CD4-positive, alpha-beta T cell treated with Interleukin-4 for 1 hour (primary cell): ENCODE results near the gene WSCD2.

Experiments used
- DNase-seq, 2 donors: peaks; one replicate each; pipeline ENCODE4 v3.0.0-alpha.2; 2020 to 2022

Gene WSCD2

DNA sequence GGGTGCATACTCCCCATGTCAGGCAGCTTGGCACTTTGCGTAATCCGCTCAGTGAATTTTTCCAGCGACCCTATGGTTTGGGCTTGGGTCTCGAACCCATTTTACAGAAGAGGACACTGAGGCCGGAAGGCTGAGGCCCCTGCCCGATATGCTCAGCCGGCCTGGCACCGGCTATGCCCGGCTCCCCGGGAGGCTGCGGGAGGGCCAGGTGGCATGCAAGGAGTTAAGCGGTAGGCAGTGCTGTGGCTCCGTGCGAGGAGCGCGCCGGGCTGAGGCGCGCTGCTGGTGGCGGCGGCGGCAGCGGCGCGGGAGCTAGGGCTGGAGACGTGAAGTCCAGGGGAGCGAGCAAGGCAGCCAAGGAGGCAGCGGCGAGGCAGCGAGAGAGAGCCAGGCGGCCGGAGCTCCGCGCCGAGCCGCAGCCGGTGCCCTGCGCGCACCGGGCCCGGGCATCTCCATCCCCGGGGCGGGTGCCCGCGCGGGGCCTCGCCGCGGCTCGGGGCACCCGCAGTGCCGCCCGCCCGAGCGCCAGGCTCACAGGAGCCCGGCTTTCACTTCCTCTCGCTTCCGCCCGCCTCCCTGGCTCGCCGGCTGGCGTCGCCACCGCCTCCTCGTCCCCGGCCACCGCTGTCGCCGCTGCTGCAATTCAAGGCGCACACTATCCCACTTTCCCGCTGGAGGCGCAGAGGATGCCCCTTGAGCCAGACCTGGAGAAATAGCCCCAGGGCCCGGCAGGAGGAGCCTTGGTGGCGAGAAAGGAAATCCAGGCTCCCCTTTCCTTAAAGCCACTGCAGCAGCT lies at the start of gene WSCD2:
WSCD2 (plus strand) TSS at position 272 of the 796 bp plus-strand sequence. CDS start 66,545 bp downstream, outside the sequence.
- peak in 1 of 2 donors; percentile 1 for DNase-seq

DNA sequence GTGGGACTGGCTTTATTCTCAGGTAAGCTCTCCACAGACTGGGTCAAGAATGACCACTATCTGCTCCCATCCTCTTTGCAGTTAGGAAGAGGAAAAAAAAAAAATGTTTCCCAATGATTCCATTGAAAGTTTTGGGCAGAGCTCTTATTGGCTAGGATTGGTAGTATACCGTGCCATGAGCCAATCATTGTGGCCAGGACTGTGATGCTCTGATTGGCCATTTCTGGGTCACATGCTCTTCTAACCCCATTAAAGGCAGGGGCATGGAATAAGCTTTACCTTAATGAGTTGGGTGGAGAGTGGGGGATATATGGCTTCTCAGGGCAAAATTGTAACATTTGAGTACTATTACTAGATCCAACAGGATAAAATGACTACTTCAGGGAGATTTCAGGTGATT lies 49.4 kb upstream of the WSCD2 start:
- no peak for DNase-seq

GRCh38 chr12:108080363-108080762 lies 48.7 kb upstream of the WSCD2 start:
- DNase-seq = no peak

DNA sequence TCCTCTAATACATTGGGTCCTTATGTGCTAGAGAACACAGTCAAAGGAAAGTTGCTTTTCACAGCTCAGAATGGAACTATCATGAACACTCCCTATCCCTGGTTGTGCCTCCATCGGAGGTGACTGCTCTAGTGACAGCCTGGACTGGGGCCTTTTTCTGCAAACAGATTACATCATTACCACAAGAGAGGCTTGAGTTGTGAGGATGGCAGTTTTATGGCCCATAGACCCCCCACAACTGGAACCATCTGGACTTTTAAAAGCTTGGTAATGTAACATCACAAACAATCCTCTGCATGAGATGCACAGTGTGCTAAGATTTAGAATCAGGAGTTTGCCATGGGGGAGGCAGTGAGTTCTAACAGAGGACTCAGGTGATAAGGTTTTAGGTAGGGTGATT lies 46.6 kb upstream of the WSCD2 start:
- no peak for DNase-seq

DNA sequence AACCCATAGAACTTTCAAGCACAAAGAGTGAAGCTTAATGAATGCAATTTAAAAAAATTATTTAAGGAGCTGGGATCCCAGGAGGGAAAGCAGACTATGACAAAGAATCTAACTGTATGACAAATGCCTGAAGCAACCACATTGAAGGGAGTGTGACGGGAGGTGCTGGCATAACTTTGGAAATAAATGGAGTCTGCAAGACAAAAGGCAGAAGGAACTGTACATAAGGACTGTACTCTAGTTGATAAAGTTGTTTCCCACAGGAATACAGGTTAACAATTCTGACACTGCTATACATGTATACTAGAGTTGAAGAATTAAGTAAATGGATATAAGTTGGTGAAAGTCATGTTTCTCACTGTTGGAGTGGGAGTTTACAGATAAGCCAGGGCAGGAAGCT lies 41.2 kb upstream of the WSCD2 start:
- no peak for DNase-seq

DNA sequence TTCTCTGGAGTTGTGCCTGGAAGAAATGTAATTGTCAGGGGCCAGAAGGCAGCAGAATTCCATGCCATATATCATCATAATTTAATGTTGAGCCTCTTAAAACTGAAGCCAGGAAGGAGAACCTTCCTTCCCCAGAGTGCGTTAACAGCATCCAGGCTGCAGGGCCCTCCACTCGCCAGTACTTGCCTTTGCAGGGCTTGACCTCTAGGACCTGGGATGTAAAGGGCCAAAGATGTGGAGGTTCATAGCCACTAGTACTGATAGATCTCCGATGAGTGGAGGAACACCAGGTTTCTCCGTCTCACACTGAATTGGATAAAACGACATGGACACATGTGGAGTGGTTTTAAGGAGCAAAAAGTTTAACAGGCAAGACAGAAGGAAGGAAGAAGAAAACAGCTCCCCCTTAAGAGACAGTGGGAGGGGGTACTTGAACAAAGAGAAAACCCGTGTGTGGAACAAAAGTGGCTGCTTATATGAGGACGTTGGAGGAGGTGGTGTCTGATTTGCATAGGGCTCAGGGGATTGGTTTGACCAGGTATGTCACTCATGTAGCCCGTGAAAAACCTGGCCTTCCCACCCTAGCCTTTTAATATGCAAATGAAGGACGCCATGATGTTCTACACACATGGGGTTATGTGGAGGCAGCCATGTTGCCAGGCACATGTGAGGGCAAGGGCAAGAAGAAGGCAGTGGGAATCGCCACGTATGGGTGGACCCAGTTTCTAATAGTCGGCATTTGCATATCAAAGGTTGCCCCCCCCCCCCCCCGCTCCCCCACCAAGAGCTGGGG lies 38.8 kb upstream of the WSCD2 start:
- DNase-seq = no peak

DNA sequence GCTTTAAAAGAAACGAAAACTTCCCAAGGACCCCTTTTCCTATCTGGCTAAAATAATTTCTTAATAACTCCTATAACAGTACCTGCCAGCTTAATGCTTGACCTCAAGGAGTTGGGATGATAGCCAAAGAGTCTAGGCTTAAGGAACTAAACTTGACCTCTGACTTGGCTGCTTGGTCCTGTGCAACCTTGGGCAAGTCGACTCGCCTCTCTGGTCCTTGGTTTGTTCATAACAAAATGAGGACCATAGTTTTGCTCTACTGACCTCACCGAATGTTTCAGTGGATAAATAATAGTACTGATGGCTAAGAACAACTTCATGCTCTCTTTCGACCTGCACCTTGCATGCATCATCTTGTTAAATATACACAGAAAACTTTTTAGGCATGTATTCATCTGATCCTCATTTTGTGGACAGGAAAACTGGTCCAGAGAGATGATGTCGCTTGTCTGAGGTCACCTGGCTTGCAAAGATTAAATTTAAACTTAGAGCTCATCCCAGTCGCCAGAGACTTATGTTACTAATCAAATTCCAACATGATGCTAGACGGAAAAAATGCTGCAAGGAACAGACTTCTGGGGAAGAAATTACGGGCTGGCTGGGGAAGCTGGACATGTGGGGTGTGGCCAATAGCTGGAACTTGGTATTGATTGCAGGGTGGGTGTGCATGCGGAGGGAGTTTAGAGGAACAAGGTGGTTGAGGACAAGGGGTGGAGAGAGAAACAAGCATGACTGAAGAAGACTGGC lies 38.0 kb upstream of the WSCD2 start:
- no peak for DNase-seq

DNA sequence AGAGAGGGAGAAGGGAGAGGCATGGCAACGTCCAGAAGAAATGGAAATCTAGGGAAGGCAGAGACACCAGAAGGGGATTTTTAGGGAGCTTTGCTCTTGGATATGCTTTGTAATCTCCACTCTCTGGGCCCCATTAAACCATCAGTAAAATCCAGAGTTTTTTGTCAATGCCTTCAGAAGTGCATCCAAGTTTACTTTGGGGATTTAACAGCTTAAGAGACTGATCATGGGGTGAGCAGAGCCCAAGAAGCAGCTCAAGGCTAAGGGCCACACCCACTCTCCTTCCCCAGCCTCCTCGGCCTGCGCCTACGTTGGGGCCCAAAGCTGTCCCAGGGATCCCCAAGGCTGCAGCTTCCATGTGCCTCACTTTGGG lies 37.4 kb upstream of the WSCD2 start:
- DNase-seq = no peak

DNA sequence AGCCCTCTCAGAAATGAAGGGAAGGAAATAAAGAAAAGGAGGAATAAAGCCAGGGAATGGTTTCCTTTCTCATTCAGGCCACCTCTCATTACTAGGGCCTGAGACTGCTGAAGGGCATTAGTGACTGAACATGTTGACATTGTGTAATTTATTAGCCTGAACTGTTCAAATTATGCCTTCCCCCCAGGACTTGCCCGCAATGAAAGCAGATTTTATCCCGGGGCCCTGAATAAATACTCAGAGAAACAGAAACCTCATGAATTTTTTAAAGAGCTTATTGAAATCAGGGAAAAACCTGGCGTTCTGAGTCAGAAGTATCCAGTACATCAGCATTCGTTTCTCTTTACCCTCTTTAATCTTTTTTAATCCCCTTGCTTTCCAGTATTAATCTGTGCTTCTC lies 35.9 kb upstream of the WSCD2 start:
- DNase-seq = no peak

- no peak for DNase-seq
Measured at GRCh38 chr12:108094056-108094649, 34.9 kb upstream of the WSCD2 start.

DNA sequence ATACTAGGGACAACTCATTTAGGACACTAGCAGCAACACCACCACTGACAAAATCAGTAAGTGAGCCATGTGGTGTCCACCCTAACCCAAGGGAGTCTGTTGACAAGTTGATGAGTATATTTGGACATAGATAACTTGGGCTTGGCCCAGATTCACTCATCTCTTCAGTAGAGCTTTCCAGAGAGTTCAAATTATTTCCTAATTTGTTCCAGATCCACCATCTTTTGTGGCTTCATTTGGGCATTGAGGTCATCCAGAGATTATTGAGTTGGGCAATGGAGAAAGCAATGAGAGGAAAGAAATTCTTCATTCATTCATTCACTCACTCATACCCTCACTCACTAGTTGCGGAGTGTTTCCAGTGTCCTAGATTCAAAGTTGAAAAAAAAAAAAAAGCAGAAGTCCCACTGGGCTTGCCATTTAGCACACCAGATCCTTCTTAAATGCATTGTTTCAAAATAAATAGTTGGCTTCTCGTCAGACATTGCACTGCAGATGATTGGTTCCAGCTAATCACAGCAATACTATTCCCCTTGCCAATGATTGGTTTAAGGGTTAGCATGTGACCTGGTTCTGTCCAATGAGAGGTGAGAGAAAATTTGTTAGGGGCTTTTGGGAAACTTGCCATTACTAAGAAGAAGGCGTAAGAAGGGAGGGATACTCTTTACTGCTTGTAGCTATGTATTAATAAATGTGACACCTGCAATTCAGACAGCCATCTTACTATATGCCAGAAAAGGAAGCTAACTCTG lies 31.8 kb upstream of the WSCD2 start:
- no peak for DNase-seq

DNA sequence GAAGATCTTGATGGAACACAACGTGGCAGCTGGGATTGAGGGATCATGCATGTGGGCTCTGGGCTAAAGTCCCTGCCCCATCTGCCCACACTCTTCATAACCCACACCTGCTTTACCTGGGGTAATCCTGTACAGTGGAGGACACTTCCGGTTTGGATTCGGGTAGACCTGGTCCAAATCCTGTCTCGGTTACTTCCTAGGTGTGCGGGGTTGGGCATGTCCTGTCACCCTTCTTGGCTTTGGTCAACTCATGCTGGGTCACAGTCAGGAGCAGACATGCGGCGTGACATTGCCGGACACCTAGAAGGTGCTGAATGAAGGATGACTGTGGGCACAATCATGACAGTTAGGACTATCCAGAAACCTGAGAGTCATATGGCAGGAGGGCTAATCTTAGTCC lies 30.7 kb upstream of the WSCD2 start:
- DNase-seq = no peak

DNA sequence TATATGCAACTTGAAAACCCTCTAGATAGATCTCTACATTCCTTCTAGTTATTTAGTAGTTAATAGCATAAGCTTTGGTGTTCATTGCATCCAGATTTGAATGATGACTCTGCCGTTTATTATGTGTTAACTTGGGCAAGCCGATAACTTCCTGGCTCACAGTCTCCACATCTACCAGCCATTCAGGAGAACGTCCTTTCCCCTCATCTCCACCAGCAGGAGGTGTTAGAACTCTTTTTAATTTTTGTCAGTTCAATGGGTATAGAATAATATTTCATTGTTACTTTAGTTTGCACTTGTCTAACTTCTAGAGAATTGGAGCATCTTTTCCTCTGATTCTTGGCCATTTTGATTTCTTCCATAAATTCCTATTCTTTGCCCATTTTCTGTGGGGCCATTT lies 30.0 kb upstream of the WSCD2 start:
- DNase-seq = peak in 1 of 2 donors; percentile 28

DNA sequence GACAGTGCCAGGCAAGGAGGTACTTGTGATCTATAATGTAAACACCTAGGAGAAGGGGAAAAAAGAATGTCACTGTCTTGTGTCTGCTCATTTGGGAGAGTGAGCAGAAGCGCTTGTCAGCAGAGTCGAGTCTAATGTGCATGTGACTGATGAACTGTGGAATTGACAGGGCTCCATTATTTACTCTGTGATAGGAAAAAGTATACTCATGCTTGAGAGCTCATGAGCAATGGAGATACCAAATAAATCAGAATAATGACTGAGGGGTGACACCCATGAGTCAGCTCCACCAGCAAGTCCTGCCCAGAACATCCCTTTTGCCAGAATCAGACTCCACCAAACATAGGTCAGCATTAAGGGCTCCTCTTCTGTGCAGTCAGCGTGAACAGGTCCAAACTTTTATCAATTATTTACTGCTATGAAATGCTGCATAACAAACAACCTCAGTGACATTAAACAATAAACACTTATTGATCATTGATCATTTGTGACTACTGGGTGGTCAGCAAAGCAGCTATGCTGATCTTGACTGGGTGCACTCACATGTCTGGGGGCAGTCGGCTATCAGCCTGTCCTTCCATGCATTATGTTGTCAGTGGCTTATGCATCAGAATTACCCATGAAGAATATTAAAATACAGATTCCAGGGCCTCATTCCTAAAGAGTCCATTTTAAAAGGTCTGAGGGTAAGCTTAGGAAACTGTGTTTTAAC lies 29.2 kb upstream of the WSCD2 start:
- no peak for DNase-seq

DNA sequence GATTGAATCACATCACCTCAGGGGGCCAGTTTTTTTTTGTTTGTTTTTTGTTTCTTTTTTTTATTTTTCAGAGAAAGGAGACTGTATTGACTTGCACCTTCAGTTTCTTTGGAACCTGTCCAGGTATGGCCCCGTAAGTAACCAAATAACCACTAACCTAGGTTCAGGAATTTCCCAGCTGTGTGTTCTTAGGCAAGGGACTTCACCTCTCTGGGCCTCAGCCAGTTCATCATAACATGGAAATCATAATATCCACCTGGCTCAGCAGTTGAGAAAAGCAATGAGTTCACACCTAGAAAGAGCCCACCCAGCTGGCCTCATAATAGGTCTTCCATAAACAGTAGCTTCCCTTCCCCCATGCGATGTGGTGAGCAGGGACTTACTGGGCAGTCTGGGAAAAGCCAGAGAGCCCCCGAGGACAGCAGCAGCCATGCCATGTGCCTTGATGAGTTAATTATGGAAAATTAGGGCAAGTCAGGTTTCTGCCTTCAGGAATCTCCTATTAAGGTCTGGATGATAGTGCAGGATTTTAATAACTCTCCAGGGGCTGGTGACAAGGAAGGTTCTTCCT lies 27.4 kb upstream of the WSCD2 start:
- no peak for DNase-seq

GRCh38 chr12:108102363-108102762 lies 26.7 kb upstream of the WSCD2 start:
- no peak for DNase-seq

- no peak for DNase-seq
Measured at GRCh38 chr12:108103087-108103486, 26.0 kb upstream of the WSCD2 start.

DNA sequence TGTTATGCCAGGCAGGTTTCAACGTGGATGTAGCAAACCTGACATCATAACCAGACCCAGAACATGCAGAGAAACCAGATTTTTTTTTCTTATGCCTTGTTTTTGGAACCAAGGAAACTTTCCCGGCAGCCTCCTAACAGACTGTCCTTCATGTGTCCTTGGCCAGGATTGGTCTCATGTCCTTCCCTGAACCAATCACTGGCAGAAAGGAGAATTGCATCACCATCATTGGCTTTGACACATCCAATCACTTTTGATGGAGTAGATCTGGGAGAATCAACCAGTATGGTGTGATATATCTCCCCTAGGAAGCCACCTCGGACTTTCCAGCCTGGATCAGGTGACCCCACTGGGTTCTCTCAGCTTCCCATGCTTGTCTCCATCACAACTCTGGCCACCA lies 25.6 kb upstream of the WSCD2 start:
- no peak for DNase-seq

GRCh38 chr12:108104657-108105056 lies 24.4 kb upstream of the WSCD2 start:
- no peak for DNase-seq

DNA sequence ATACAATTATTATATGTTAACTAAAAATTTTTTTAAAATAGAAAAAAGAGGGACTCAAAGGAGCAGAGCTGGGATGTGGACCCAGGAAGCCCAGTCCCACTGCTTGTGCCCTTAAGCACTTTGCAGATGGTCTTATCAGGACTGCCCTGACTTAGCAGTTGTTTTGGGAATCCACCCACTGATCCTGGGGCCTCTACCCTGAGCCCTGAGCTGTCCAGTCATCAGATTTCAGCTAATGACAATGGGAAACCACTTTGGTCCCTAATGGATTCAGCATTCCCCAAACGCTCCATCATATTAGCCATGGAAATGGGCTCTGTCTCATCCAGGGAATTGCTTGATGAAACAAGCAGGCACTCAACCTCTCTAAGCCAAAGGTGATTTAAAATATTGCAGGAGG lies 22.5 kb upstream of the WSCD2 start:
- no peak for DNase-seq

DNA sequence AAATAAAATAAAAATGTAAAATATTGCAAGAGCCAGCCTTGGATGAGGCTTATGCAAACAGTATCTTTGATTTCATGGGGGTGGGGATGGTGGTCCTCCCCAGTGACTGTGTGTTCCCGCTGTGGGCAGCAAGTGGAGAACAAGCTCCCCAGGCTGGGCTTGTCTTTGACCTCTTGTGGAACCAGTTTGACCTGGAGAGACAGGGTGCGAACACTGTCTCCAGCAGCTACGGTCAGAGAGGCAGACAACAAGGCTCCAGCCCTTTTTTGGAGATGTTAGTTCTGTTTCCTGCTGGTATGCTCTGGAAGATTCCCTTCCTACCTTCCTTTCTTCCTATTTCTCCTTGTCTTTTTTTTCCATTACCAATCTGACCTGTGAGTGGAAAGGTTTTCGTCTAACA lies 21.8 kb upstream of the WSCD2 start:
- no peak for DNase-seq
